T-cell (primary cell): ENCODE measurements around the gene CCRL2. TPM values are rescaled to one million over a fixed set of nuclear protein-coding genes. Genes with fewer than 3 reads are reported as not detected.

Experiments
- ATAC-seq, 4 experiments: fragments of 200-7000 bp in 3 of 4; fragments of 150-1000 bp in 1 of 4; cut with Tn5 transposase; replicated peaks in 1 of 4; 1 replicate in 3 of 4; 2 replicates in 1 of 4; pipeline ENCODE4 v1.10.0; 2021; ENCODE audit warnings: moderate library complexity in 3 of 4, mild to moderate bottlenecking in 2 of 4, moderate number of reproducible peaks in 1 of 4
- CTCF ChIA-PET, 2 donors: fragments of 300-600 bp; sonication (Branson Sonifier 250); formaldehyde crosslinking; loops; one replicate each; lab custom pipeline; 2022; ENCODE audit warnings: antibody characterized with exemption in 2 of 2; lab: Charles Lee
- POLR2A ChIA-PET, 2 donors: fragments of 300-600 bp; sonication (Branson Sonifier 250); formaldehyde crosslinking; loops; one replicate each; lab custom pipeline; 2022; ENCODE audit warnings: antibody characterized with exemption in 2 of 2; lab: Charles Lee
- DNase-seq, 35 experiments: peaks; one replicate each; pipeline versions ENCODE4 v3.0.0 to v3.0.0-alpha.2; 2013 to 2023
- H3K27ac ChIP-seq: one replicate; pipeline ENCODE4 v1.5.1; 2013; ENCODE audit warnings: low read length
- H3K27me3 ChIP-seq, 2 experiments: replicated peaks in 1 of 2; 1 replicate in 1 of 2; 2 replicates in 1 of 2; pipeline versions ENCODE4 v1.6.1 to v1.7.0; 2013; ENCODE audit warnings: low read length in 1 of 2, mixed read lengths in 1 of 2; ENCODE audit not compliant: control insufficient read depth in 2 of 2, insufficient read depth in 2 of 2; ENCODE audit errors: extremely low read depth in 1 of 2
- H3K36me3 ChIP-seq, 2 donors: 1 replicate in 1 of 2; 2 replicates in 1 of 2; pipeline versions ENCODE4 v1.6.1 to v1.7.0; 2013; ENCODE audit warnings: low read length in 1 of 2; ENCODE audit not compliant: control insufficient read depth in 2 of 2, insufficient read depth in 1 of 2; ENCODE audit errors: extremely low read depth in 1 of 2
- H3K4me1 ChIP-seq, 2 experiments: 1 replicate in 1 of 2; 2 replicates in 1 of 2; pipeline versions ENCODE4 v1.6.1 to v1.7.0; 2013; ENCODE audit warnings: low read length in 2 of 2, mixed read lengths in 1 of 2; ENCODE audit not compliant: insufficient read depth in 2 of 2, control insufficient read depth in 1 of 2; ENCODE audit errors: extremely low read depth in 1 of 2
- H3K4me3 ChIP-seq, 2 donors: 1 replicate in 1 of 2; 2 replicates in 1 of 2; pipeline versions ENCODE4 v1.5.1 to v1.7.0; 2013; ENCODE audit warnings: mild to moderate bottlenecking in 2 of 2, low read length in 1 of 2, moderate library complexity in 1 of 2; ENCODE audit not compliant: control insufficient read depth in 1 of 2; ENCODE audit errors: extremely low read depth in 1 of 2
- H3K9me3 ChIP-seq: 2 replicates; pipeline ENCODE4 v1.7.0; 2013
- H3K27ac Mint-ChIP-seq, 2 donors: one replicate each; pipeline ENCODE4 v1.8.0; 2020 to 2021; ENCODE audit warnings: mild to moderate bottlenecking in 2 of 2, mixed read lengths in 2 of 2
- H3K27me3 Mint-ChIP-seq, 2 donors: one replicate each; pipeline ENCODE4 v1.8.0; 2021 to 2022; ENCODE audit warnings: mixed read lengths in 2 of 2
- H3K36me3 Mint-ChIP-seq: one replicate; pipeline ENCODE4 v1.8.0; 2021; ENCODE audit warnings: mixed read lengths
- H3K4me1 Mint-ChIP-seq, 3 donors: one replicate each; pipeline ENCODE4 v1.8.0; 2020 to 2022; ENCODE audit warnings: mixed read lengths in 3 of 3, mild to moderate bottlenecking in 1 of 3
- H3K4me3 Mint-ChIP-seq, 3 donors: one replicate each; pipeline ENCODE4 v1.8.0; 2020 to 2022; ENCODE audit warnings: mild to moderate bottlenecking in 3 of 3, mixed read lengths in 3 of 3, moderate library complexity in 3 of 3
- H3K9me3 Mint-ChIP-seq, 3 donors: one replicate each; pipeline ENCODE4 v1.8.0; 2020 to 2022; ENCODE audit warnings: mixed read lengths in 3 of 3
- WGBS: methylation state at CpG from one replicate; pipeline ENCODE4 v1.1.5; 2013; ENCODE audit warnings: missing lambda C conversion rate; ENCODE audit not compliant: insufficient coverage; 5-methylcytosine and 5-hydroxymethylcytosine counted together
- total RNA-seq, 35 experiments: library from RNA in 6 of 35; stranded (reverse) in 6 of 35; fragments of 120-200 nt in 1 of 35; gene quantifications; one replicate each; pipeline versions ENCODE4 v1.2.1 to v1.2.4 and lab custom pipeline; 2013 to 2026

Gene CCRL2
- total RNA-seq, 5 donors from 2014 or later (not counting 1 experiment from before 2014, with no cell fraction given), result 1.1 to 2.5 (median 1.6) TPM

DNA sequence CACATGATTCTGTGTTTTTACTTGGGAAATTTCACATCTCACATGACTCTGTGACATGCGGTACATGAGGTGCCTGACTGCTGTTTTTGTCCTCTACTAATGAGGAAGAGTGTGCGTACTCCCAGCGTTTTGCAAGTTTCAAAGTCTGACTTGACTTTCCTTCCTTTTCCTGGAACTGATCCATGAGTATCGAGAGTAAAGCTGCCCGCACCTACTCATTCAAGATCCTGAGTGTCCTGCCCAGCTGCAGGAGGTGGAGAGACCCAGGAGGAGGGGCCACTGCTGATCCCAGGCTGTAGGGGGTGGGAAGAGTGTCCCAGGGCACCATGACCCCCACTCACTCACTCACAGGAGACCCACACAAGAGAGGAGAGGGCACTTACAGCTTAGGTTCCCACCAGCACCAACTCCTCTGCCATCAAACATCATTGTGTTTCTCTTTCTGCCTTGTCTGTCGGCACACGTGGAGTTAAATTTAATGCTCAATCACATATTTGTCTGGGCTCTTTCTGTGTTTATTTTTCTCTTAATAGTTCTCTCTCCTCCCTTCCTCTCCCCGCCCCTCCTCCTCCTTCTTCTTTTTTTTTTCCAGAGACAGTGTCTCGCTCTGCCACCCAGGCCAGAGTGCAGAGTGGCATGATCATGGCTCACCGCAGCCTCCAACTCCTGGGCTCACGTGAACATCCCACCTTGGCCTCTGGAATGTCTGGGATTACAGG is 1.6 kb upstream of the CCRL2 start:
- Histone ChIP-seq H3K4me3 (no peak overlapping the region), H3K4me1 (peaks cover 24 to 26% of the 10 kb centered on the region in 2 experiments), H3K36me3 (no peaks in the 10 kb centered on the region), H3K9me3 (no peaks in the 10 kb centered on the region), H3K27me3 (no peaks in the 10 kb centered on the region), H3K27ac (no peak overlapping the region)
- DNase-seq (no peak), ATAC-seq (no peak)
- Mint-ChIP-seq H3K4me1 (peaks cover 28 to 35% (median 32%) of the 10 kb centered on the region in 3 donors), H3K4me3 (no peak overlapping the region), H3K36me3 (no peaks in the 10 kb centered on the region), H3K27me3 (peaks cover 0 to 3% of the 10 kb centered on the region in 2 donors), H3K27ac (peak overlapping the region in 1 of 2 donors; percentile 31), H3K9me3 (peaks cover 0 to 4% (median 0%) of the 10 kb centered on the region in 3 donors)
- ChIA-PET CTCF (no interaction called here), POLR2A (no interaction called here)
- 90% methylated on average over 5 of the region's 11 CpGs for WGBS

DNA sequence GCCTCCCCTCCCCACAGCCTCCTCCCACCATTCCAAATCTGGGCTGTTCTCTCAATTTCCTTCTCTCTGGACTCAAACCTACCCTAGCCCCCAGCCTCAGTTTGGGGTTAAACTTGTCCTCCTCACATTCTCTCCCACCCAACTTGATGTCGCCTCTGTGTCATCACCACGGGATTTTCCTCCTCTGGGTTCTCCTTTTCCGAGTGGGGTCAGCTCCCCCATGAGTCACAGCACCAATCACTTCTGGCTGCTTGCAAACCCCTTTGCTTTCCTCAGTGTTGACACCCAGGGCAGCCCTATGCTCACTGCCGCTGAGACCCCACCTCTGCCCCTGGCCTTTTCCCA is 644 bp upstream of the CCRL2 start:
- peaks cover 28 to 35% (median 32%) of the 10 kb centered on the region in 3 donors for H3K4me1 Mint-ChIP-seq
- 95% methylated on average over 4 of the region's 4 CpGs for WGBS
- no peak for ATAC-seq

DNA sequence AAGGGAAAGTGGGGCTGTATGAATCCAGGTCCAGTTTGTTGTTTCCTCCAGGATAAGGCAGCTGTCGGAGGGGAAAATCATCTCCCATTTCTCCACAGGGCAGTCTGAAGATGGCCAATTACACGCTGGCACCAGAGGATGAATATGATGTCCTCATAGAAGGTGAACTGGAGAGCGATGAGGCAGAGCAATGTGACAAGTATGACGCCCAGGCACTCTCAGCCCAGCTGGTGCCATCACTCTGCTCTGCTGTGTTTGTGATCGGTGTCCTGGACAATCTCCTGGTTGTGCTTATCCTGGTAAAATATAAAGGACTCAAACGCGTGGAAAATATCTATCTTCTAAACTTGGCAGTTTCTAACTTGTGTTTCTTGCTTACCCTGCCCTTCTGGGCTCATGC is 911 bp downstream of the CCRL2 start:
- no peaks in the 10 kb centered on the region for H3K36me3 ChIP-seq
- peak overlapping the region in 1 of 2 donors; percentile 83 for H3K4me3 ChIP-seq
- no peak overlapping the region for H3K27ac ChIP-seq
- peaks cover 0 to 2% of the 10 kb centered on the region in 2 donors for H3K27me3 Mint-ChIP-seq
- no peaks in the 10 kb centered on the region for H3K36me3 Mint-ChIP-seq
- peaks cover 0 to 1% (median 0%) of the 10 kb centered on the region in 3 donors for H3K9me3 Mint-ChIP-seq
- peaks cover 24 to 26% of the 10 kb centered on the region in 2 experiments for H3K4me1 ChIP-seq
- H3K4me1 Mint-ChIP-seq, result peaks cover 28 to 35% (median 32%) of the 10 kb centered on the region in 3 donors
- H3K9me3 ChIP-seq, result no peaks in the 10 kb centered on the region
- CTCF ChIA-PET, result interaction anchor here in 1 of 2 donors (1.0 kb wide), 1 partner anchor 39 kb away, joined by 4 read pairs; no protein-coding TSS in a partner anchor
- peak overlapping the region in 1 of 2 donors; percentile 87 for H3K27ac Mint-ChIP-seq
- POLR2A ChIA-PET, result no interaction called here
- 86% methylated on average over 6 of the region's 7 CpGs for WGBS
- peak overlapping the region in 2 of 3 donors; percentile 75 to 84 for H3K4me3 Mint-ChIP-seq
- no peak for DNase-seq
- ATAC-seq, result no peak
- H3K27me3 ChIP-seq, result no peaks in the 10 kb centered on the region

More for the DNA sequence above, 644 bp upstream of the CCRL2 start:
- H3K4me1 ChIP-seq, result peaks cover 24 to 26% of the 10 kb centered on the region in 2 experiments
- H3K36me3 Mint-ChIP-seq, result no peaks in the 10 kb centered on the region
- H3K9me3 ChIP-seq, result no peaks in the 10 kb centered on the region
- peaks cover 0 to 4% (median 0%) of the 10 kb centered on the region in 3 donors for H3K9me3 Mint-ChIP-seq
- H3K27me3 Mint-ChIP-seq, result peaks cover 0 to 3% of the 10 kb centered on the region in 2 donors
- ChIA-PET POLR2A (no interaction called here), CTCF (interaction anchor here in 1 of 2 donors (1.3 kb wide), 1 partner anchor 82 kb away, joined by 3 read pairs; no protein-coding TSS in a partner anchor)
- no peak overlapping the region for H3K27ac ChIP-seq
- peak overlapping the region in 1 of 2 donors; percentile 46 for H3K27ac Mint-ChIP-seq
- no peaks in the 10 kb centered on the region for H3K27me3 ChIP-seq
- peak in 1 of 35 experiments; percentile 35 for DNase-seq
- no peaks in the 10 kb centered on the region for H3K36me3 ChIP-seq
- H3K4me3 Mint-ChIP-seq, result peak overlapping the region in 2 of 3 donors; percentile 34 to 84
- H3K4me3 ChIP-seq, result no peak overlapping the region

DNA sequence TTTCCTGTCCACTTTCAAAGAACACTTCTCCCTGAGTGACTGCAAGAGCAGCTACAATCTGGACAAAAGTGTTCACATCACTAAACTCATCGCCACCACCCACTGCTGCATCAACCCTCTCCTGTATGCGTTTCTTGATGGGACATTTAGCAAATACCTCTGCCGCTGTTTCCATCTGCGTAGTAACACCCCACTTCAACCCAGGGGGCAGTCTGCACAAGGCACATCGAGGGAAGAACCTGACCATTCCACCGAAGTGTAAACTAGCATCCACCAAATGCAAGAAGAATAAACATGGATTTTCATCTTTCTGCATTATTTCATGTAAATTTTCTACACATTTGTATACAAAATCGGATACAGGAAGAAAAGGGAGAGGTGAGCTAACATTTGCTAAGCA is 1.8 kb downstream of the CCRL2 start:
- ChIA-PET POLR2A (no interaction called here), CTCF (no interaction called here)
- H3K27me3 ChIP-seq, result no peaks in the 10 kb centered on the region
- no peaks in the 10 kb centered on the region for H3K9me3 Mint-ChIP-seq
- H3K36me3 ChIP-seq, result no peaks in the 10 kb centered on the region
- 100% methylated on average over 4 of the region's 7 CpGs for WGBS
- H3K27ac Mint-ChIP-seq, result no peak overlapping the region
- H3K27me3 Mint-ChIP-seq, result no peaks in the 10 kb centered on the region
- no peaks in the 10 kb centered on the region for H3K36me3 Mint-ChIP-seq
- H3K9me3 ChIP-seq, result no peaks in the 10 kb centered on the region
- H3K27ac ChIP-seq, result no peak overlapping the region
- peaks cover 24 to 26% of the 10 kb centered on the region in 2 experiments for H3K4me1 ChIP-seq
- no peak overlapping the region for H3K4me3 ChIP-seq
- ATAC-seq (no peak), DNase-seq (no peak)
- H3K4me3 Mint-ChIP-seq, result no peak overlapping the region
- H3K4me1 Mint-ChIP-seq, result peaks cover 28 to 35% (median 32%) of the 10 kb centered on the region in 3 donors

DNA sequence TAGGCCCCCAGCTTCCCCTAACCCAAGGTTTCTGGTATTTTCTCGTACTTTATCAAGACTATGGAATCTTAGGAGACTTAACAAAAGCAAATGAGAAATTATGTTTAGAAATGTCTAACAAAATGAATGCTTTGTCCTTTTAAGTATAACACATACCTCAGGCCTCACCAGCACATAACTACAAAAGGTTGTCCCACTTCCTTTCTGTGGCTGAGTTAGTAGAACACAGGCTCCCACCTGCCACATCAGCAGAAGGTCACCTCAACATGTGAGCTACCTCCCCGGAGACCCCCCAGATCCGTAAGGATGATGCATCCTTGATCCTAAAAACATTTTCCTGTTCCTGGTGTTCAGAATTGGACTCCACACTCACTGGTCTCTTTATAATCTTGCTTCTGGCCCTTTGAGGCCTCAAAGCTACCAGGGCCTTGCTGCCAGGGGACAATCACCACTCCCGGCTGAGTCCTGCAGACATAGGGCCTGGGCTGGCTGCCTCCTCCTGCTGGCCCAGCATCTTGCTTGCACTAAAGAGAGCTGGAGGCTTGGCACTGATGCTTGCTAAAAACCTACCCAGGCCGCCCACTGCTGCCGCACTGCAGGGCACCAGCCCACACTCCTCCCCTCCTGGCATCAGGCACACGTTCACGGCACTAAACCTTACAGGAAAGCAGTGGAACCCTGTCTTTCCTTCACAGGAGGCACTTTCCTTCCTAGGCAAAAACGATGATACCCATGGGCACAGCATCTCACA is 2.9 kb downstream of the CCRL2 start:
- H3K36me3 ChIP-seq, result no peaks in the 10 kb centered on the region
- peaks cover 28 to 35% (median 32%) of the 10 kb centered on the region in 3 donors for H3K4me1 Mint-ChIP-seq
- H3K4me1 ChIP-seq, result peaks cover 24 to 26% of the 10 kb centered on the region in 2 experiments
- no peaks in the 10 kb centered on the region for H3K27me3 ChIP-seq
- ChIA-PET POLR2A (no interaction called here), CTCF (no interaction called here)
- DNase-seq (no peak), ATAC-seq (no peak)
- H3K27ac Mint-ChIP-seq, result peak overlapping the region in 1 of 2 donors; percentile 56
- 79% methylated on average over 7 of the region's 9 CpGs for WGBS
- H3K36me3 Mint-ChIP-seq, result no peaks in the 10 kb centered on the region
- H3K27me3 Mint-ChIP-seq, result no peaks in the 10 kb centered on the region
- no peak overlapping the region for H3K27ac ChIP-seq
- H3K9me3 Mint-ChIP-seq, result no peaks in the 10 kb centered on the region
- no peak overlapping the region for H3K4me3 ChIP-seq
- H3K4me3 Mint-ChIP-seq, result no peak overlapping the region
- H3K9me3 ChIP-seq, result no peaks in the 10 kb centered on the region

DNA sequence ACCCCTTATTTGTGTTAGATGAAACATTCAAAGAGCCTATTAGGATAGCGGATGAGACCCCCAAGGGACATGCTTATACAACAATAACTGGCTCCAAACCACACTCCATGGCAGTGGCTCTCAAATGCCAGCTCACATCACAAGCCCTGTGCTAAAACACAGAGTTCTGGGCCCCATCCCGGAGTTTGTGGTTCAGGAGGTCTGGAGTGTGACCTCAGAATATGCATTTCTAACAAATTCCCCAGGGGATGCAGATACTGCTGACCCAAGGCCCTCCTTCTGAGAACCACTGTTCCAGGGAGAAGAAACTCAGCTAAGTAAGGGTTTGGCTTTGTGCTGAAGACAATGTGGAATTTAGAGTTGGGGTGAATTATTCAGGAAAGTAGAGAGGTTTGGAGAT is 3.6 kb downstream of the CCRL2 start:
- Histone ChIP-seq H3K9me3 (no peaks in the 10 kb centered on the region), H3K27ac (no peak overlapping the region), H3K4me1 (peaks cover 24 to 26% of the 10 kb centered on the region in 2 experiments), H3K36me3 (no peaks in the 10 kb centered on the region), H3K4me3 (no peak overlapping the region), H3K27me3 (no peaks in the 10 kb centered on the region)
- no peak for DNase-seq
- Mint-ChIP-seq H3K9me3 (no peaks in the 10 kb centered on the region), H3K4me3 (no peak overlapping the region), H3K36me3 (no peaks in the 10 kb centered on the region), H3K4me1 (peaks cover 29 to 36% (median 33%) of the 10 kb centered on the region in 3 donors), H3K27me3 (no peaks in the 10 kb centered on the region), H3K27ac (no peak overlapping the region)
- CTCF ChIA-PET, result no interaction called here
- WGBS, result no CpG with 5 or more reads among the region's 2 CpGs
- POLR2A ChIA-PET, result no interaction called here
- ATAC-seq, result no peak
